ENCODE data around the gene PKD2L2.
"Not testable (repeated sequence)": the region's sequence is repeated elsewhere in the genome, so short reads cannot be mapped to it uniquely, and the experiment has no call there.

PKD2L2 gene

DNA sequence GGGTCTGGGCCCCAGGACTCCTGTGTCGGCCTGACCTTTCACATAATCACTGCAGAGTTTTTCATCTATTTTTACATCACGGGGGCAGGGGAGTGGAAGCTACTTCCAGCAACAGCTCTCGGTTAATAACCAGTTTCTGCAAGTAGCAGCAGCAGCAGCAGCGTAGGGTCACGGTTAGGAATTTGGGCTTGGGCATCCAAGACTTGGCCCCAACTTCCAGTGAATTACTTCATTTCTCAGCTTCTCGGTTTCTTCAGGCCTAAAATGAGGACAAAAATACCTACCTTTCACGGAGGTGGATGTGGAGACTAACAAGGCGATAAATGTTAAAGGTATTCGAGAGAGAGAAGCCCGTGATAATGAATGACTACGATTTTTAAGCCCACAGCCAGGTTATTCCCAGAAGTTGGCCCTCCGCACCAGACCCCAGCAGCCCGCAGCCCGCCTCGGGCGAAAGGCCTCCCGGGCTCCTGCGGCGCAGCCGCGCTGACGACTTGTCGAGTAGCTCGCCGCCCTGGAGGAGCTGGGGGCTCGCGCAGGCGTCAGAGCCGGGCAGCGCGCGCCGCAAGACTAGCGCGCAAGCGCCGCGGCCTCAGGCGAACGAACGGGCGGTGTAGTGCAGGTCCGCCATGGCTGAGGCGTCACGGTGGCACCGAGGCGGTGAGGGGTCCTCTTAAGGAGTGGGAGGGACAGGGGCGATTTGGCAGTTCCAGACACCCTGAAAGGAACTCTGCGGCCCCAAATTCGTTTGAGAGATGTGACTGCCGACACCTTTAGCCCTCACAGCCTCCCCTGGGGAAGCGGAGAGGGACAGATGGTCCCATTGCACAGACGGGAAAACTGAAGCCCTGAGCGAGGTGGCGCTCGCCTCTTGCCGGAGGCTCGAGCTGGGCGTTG, at the start of gene PKD2L2:
Gene PKD2L2 (plus strand): TSS at position 595 of the 897 bp plus-strand sequence. CDS start 35 bp downstream, at position 630.
- DNase-seq = peak; percentile 85

DNA sequence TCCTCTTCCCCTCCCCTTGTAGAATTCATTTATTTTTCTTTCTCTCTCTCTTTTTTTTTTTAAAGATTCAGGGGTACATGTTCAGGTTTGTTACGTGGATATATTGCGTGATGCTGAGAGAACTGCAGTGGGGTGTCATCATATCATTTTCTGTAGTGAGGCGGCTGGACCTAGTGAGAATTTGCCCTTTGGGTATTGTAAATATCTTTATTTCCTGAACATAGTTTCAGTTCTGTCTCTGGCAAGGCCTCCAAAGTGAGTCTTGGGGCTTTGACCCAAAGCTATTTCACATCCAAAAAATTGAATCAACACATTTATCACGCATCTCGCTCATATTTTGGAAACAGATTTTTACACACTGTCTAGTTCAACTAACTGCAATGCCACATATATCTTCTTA, 47.0 kb upstream of the PKD2L2 start:
- no peak for DNase-seq

DNA sequence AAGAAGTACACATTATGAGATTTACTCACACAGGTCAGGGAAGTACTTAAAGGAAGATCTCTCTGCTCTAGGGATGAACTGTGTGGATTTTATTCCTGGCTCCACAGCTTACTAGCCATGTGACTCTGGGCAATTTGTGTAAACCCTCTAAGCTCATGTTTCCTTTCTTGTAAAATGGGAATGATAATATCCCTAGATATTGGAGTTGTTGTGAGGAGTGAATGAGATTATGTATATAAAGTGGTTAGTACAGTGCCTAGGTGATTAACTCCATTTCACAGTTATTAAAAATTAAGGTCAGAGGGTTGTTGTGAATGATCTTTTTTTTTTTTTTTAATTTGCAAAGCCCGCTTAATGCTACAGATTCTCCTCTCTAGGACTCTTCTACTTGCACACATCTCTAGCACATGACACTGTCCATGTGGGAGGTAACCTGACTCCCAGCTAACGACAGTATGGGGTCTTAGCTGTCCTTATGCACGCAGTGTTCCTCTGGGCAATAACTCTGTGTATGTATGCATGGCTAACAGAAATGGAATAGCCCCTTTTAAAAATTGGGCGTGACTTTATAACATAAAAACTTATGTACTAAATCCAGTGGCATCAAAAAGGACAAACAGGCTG, 45.5 kb upstream of the PKD2L2 start:
- DNase-seq = no peak

DNA sequence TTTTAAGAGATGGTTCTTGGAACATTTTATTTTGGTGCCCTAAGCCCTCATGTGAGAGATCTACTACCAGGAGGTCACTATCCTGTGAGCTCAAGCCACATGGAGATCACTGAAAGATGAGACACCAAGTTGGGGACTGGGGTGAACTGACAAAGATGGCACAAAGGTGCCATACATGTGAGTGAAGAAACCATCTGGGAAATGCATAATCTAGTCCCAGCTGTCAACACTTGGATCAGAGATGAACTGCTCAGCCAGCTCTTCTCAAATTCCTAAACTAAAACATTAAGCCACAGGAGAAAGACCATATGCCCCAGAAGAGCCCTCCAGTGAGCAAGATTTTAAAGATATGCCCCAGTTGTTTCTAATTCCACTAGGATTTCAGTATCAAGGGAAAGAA, 43.8 kb upstream of the PKD2L2 start:
- DNase-seq = no peak

- no peak for DNase-seq
These were observed 41.6 kb upstream of the PKD2L2 start for GRCh38 chr5:137847687-137848086.

GRCh38 chr5:137853165-137853564, 36.1 kb upstream of the PKD2L2 start:
- DNase-seq = not testable (repeated sequence)

DNA sequence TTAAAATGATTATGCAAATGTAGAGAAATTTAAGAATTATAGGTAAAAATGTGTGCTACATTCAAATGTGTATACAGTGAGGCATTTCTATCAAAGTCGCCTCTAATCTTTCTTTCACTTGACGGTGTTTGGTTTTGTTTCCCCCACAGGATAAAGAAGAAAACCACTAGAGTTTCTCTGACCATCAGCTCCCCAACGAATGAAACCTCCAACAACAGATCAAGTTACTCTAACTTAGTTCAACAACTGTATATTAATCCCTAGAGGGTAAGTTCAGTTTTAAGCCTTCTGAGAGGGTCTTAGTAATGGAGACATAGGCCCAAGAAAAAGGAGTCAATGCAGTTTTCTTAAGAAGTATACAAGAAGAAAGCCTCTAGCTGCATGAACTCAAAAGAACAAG, 33.1 kb upstream of the PKD2L2 start:
- no peak for DNase-seq

DNA sequence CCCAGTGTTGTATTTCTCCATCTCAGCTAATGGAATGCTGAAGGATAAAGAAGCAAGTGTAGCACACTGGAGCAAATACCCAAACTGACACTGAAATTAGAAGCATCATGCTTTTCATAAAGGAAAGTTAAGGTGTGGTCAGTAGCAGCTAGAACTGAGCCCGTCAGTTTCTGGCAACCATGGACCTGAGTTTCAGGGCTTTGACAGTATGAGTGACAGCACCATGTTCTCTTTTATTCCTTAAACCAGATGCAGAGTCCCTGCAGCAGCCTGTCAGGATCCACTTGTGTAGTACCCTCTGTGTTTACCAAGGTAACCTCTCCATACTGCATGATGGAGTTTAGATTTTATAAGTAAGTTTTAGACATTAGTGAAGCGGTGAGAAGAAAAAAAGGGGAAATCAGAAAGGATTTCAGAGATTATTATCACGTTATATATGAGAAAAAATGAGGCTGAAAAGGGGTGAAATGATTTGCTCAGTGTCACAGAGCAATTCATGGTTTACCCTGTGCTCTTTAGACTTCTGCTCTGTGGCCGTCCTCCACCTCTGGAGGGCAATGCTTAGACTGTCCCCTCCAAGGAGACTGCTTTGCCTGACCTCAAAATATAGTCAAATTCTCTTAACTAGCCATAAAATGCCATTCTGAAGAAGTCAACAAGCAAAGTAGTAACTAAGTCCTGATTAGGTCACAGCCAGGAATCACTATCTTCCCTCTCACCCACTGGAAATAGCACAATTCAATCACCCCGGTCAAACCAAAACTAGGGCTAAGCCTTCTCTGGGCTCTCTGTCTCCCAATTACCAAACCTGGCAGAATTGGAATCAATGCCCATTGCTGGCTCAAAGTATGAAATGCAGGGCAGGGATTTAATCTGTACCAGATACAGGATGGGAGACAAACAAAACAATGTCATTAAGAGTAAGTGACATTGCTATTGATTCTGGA, 32.1 kb upstream of the PKD2L2 start:
- no peak for DNase-seq

- DNase-seq = no peak
These were observed 30.9 kb upstream of the PKD2L2 start for GRCh38 chr5:137858223-137858916.

GRCh38 chr5:137858954-137859353, 30.3 kb upstream of the PKD2L2 start:
- no peak for DNase-seq

GRCh38 chr5:137862251-137862650, 27.0 kb upstream of the PKD2L2 start:
- DNase-seq = no peak

DNA sequence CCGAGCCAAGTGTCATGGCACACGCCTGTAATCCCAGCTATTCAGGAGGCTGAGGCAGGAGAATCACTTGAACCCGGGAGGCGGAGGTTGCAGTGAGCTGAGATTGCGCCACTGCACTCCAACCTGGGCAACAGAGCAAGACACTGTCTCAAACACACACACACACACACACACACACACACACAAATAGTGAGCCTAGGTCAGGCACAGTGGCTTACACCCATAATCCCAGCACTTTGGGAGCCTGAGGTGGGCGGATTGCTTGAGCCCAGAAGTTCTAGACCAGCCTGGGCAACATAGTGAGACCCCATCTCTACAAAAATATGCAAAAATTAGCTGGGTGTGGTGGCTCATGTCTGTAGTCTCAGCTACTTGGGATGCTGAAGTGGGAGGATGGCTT, 25.6 kb upstream of the PKD2L2 start:
- not testable (repeated sequence) for DNase-seq

GRCh38 chr5:137866541-137867388, 22.5 kb upstream of the PKD2L2 start:
- DNase-seq = no peak

DNA sequence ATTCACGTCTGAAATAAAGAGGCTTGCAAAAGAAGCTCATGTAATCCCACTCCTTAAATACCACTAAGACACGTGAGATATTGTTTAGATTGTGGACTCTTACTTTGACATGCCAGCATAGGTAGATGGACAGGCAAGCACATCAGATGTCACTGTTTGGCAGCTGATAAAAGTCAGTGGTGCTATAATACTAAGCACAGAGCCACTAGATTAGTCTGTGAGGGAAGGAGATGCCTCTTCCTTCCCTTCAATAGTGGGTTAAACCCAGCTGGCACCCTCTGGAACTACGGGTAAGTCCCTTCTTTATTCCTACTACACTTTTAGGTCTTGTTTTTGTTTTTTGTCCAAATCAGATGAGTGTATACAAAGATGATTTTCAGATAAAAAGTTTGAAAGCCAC, 21.6 kb upstream of the PKD2L2 start, which contains the start of gene MYOT:
Gene MYOT (plus strand): TSS at position 197 of the 400 bp plus-strand sequence. CDS start 2,792 bp downstream, outside the sequence.
- no peak for DNase-seq

- no peak for DNase-seq
These were observed 18.5 kb upstream of the PKD2L2 start for GRCh38 chr5:137870647-137871339.

GRCh38 chr5:137871571-137871970, 17.7 kb upstream of the PKD2L2 start:
- DNase-seq = no peak

DNA sequence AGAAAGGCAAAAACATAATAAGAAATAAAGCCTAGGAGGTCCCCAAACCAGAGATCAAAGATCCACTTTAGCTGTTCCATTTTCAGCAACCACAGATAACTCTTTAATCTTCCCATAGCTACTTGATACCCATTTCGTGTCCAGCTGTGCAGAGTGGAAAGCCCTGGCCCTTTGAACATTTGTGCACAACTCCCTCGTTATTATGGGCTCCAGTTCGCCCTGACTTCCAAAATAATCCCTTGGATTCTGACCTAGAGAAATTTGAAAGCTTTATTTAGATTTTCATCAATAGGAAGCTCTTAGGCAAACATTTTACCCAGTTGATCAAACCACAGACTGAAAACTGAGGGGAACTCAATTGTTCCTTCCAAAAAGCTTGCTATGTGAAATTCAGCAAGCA, 16.8 kb upstream of the PKD2L2 start:
- no peak for DNase-seq

DNA sequence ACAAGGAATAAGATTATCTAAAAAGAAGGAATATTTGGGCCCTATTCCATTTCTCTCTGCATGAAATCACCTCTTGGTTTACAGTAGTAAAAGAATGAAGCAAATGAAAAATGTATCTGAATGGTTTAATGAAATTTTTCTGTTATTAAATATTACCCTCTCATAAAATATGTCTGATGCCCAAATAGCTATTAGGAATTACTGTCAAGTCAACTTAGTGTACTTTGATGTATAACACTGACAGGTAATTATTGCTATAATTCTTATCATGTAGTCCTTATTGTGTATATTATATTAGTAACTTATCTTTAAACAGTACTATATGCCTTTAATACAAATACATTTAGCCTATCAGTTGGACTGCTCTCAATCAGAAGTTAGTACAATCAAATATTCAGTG, 13.2 kb upstream of the PKD2L2 start:
- no peak for DNase-seq

DNA sequence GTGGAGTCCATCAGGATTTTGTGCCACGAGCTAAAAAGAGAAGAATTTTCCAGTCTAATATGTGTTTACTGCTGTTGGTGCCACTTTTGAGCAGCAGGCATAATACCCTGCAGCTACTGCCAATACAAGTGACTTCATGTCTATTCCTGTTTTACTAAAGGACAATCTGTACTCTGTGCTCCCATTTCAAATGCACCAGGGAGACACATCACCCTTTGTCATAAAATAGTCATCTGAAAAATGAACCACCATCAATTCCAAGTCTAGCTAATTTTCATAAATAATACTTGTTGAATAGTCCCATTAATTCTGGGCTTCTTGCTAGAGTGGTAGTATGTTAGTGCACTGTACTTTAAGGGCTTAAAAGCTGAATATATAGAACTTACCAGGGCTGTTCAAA, 8.9 kb upstream of the PKD2L2 start:
- no peak for DNase-seq

GRCh38 chr5:137887831-137888230, 1.4 kb upstream of the PKD2L2 start:
- DNase-seq = no peak

- DNase-seq = no peak
These were observed 793 bp upstream of the PKD2L2 start for GRCh38 chr5:137888466-137888862.
